Measurements from ENCODE around the gene KATNAL1. TPM values are rescaled to one million over a fixed set of nuclear protein-coding genes. Genes with fewer than 3 reads are reported as not detected.

Gene KATNAL1
- total and polyA plus RNA-seq, 2 experiments from 2014 or later, result 6.0 to 21.2 TPM

DNA sequence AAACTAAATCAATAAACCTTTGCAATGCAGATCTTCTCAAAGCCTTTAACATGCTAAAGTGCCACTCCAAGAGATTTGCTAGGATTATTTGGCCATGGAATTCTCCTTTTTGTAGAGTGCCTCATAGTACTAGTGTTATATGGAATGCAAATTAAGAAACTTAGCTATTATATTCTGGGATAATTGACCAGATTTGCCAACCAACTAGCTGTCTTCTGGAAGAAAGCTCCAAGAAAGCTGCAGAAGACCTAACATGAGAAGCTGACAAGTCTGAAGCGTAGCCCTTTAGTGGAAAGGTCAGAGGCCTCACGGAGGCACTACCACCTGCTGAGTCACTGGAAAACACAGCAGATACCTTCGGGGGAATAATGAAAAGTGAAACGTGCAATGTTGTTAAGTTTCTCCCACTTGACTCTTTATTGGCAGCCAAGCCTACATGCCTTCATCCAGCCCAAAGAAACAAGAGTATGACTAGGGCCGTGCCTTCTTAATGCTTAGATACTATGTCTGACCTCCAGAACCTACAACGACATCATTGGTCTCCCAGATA is 29.8 kb upstream of the KATNAL1 start:
- no peaks in the 10 kb centered on the region for H3K36me3 ChIP-seq
- no peaks in the 10 kb centered on the region for H3K27me3 ChIP-seq

DNA sequence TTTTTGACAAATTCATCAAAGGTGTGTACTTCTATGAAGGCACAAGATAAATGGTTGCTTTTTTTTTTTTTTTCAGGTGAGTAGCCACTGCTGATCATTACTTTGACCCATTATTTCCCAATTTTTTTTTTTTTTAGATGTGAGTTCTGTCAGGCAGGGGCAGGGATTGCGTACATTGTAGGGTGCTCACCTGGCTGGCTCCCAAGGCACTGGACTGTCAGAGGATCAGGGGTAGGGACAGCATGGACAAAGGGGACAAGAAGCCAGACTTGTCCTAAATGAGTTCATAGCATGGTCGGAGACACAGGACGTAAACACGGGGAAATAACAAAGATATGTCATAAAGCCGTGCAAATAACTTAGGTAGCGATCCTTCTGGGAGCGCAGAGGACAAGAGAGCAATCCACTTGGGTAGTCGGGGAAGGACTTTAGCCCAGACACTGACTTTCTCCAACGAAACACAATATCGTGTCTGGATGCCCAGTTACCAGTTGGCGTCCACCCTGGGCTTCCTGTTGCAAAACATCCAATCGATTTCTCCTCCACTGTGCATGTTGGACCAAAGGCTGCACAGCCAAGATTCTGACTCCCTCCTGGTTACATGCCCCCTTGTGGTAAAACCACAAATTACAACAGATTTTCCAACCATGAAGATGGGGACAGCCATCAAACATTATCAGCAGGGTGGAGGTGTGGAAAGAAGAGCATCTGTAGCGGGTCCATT is 27.5 kb upstream of the KATNAL1 start:
- no peak overlapping the region for H3K27ac ChIP-seq
- H3K27me3 ChIP-seq, result no peaks in the 10 kb centered on the region
- peak; percentile 31 to 45 for DNase-seq (ENCODE audit: low read depth in 1 of 2, low spot score in 1 of 2)
- no peaks in the 10 kb centered on the region for H3K9me3 ChIP-seq (ENCODE audit: low read depth)
- H3K4me1 ChIP-seq (ENCODE audit: low read depth), result peaks cover under 1% of the 10 kb centered on the region
- H3K36me3 ChIP-seq, result no peaks in the 10 kb centered on the region
- TF ChIP-seq, protein P1, sequence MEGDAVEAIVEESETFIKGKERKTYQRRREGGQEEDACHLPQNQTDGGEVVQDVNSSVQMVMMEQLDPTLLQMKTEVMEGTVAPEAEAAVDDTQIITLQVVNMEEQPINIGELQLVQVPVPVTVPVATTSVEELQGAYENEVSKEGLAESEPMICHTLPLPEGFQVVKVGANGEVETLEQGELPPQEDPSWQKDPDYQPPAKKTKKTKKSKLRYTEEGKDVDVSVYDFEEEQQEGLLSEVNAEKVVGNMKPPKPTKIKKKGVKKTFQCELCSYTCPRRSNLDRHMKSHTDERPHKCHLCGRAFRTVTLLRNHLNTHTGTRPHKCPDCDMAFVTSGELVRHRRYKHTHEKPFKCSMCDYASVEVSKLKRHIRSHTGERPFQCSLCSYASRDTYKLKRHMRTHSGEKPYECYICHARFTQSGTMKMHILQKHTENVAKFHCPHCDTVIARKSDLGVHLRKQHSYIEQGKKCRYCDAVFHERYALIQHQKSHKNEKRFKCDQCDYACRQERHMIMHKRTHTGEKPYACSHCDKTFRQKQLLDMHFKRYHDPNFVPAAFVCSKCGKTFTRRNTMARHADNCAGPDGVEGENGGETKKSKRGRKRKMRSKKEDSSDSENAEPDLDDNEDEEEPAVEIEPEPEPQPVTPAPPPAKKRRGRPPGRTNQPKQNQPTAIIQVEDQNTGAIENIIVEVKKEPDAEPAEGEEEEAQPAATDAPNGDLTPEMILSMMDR (IDR thresholded peaks at IDR 0.05; ENCODE audit: low read depth, low read length), result peak; percentile 49
- no peak overlapping the region for H3K4me3 ChIP-seq

More for the DNA sequence above, 29.8 kb upstream of the KATNAL1 start:
- no peak for DNase-seq (ENCODE audit: low read depth in 1 of 2, low spot score in 1 of 2)
- Histone ChIP-seq H3K4me3 (no peak overlapping the region), H3K4me1 (ENCODE audit: low read depth) (peaks cover 18% of the 10 kb centered on the region), H3K27ac (no peak overlapping the region), H3K9me3 (ENCODE audit: low read depth) (no peaks in the 10 kb centered on the region)
- TF ChIP-seq, protein P1 (IDR thresholded peaks at IDR 0.05; ENCODE audit: low read depth, low read length), result no peak

DNA sequence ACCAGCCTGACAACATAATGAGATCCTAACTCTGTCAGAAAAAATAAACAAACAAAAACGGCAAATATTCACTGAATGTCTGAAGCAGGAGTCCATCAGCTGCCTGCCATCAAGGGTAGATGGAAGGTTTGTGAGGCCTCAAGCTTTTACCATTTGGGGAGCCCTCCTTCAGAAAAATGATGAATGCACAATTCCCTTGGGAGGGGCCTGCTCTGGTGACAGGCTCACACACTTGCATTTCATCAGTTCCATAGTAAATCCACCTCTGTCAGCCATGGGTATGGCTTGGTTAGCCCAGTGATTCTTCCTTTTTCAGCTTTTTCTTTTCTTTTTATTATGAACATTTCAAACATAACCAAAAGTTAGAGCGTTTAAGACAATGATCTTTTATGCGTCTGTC is 26.3 kb upstream of the KATNAL1 start:
- no peaks in the 10 kb centered on the region for H3K27me3 ChIP-seq
- TF ChIP-seq, protein P1 (IDR thresholded peaks at IDR 0.05; ENCODE audit: low read depth, low read length), result no peak
- no peak for DNase-seq (ENCODE audit: low read depth in 1 of 2, low spot score in 1 of 2)
- H3K27ac ChIP-seq, result no peak overlapping the region
- H3K4me1 ChIP-seq (ENCODE audit: low read depth), result no peaks in the 10 kb centered on the region
- no peaks in the 10 kb centered on the region for H3K9me3 ChIP-seq (ENCODE audit: low read depth)
- no peaks in the 10 kb centered on the region for H3K36me3 ChIP-seq
- no peak overlapping the region for H3K4me3 ChIP-seq

DNA sequence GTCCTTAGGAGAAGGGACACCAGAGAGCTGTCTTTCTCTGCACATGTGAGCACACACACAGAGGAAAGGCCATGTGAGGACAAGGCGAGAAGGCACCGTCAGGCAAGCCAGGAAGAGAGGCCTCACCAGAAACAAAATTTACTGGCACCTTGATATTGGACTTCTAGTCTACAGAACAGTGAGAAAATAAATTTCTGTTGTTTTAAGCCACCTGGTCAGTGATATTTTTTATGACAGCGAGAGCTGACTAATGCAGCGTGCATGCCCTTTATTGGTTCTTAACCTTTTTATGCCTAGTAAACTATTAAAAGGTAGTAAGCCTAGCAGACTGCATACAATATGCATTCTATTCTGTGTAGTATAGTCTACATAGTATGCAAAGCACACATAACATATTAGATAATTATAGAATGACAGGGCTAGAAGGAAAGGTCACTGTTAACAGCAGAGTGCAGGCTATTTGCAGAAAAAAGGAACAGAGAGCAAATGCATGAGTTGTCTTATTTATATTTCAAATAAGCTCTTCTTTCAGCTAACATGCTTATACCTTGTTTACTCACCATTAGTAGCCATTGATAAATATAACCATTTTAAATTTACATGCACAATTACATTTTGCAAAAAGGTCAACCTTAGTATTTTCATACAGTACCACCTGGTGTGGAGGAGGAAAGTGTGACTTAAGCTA is 25.2 kb upstream of the KATNAL1 start:
- no peak overlapping the region for H3K4me3 ChIP-seq
- H3K27ac ChIP-seq, result no peak overlapping the region
- no peaks in the 10 kb centered on the region for H3K9me3 ChIP-seq (ENCODE audit: low read depth)
- TF ChIP-seq, protein P1 (IDR thresholded peaks at IDR 0.05; ENCODE audit: low read depth, low read length), result no peak
- no peak for DNase-seq (ENCODE audit: low read depth in 1 of 2, low spot score in 1 of 2)
- no peaks in the 10 kb centered on the region for H3K36me3 ChIP-seq
- H3K4me1 ChIP-seq (ENCODE audit: low read depth), result no peaks in the 10 kb centered on the region
- no peaks in the 10 kb centered on the region for H3K27me3 ChIP-seq

DNA sequence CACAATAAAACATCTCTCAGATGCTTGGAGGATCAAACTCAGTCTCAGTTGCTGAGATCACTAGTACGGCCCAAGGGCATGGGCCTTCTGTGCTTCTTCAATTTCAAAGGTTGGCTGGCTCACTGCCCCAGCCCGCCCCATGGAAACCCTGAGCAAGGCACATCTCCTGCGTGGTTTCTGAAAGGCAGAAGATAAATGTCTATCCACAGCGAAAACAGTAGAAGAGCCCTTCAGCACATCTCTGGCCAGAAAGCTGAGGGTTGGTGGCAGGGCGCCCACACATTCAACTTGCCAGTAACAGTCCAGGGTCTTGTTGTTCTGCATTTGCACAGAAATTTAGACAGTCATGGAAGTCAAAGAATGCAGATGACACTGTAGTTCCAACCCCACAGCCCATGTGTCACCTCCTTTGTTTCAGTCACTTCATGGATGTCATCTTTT is 24.0 kb upstream of the KATNAL1 start:
- H3K4me1 ChIP-seq (ENCODE audit: low read depth), result no peaks in the 10 kb centered on the region
- TF ChIP-seq, protein P1 (IDR thresholded peaks at IDR 0.05; ENCODE audit: low read depth, low read length), result no peak
- H3K36me3 ChIP-seq, result no peaks in the 10 kb centered on the region
- no peak overlapping the region for H3K4me3 ChIP-seq
- no peak overlapping the region for H3K27ac ChIP-seq
- no peak for DNase-seq (ENCODE audit: low read depth in 1 of 2, low spot score in 1 of 2)
- H3K9me3 ChIP-seq (ENCODE audit: low read depth), result no peaks in the 10 kb centered on the region
- H3K27me3 ChIP-seq, result no peaks in the 10 kb centered on the region

All from cardiac muscle cell (in vitro differentiated cells and primary cell).